A549 (cell line): Measurements from ENCODE around the gene LRP6.

Source experiments
- ATOH8 ChIP-seq: fragments of 250-450 bp; sonication (Bioruptor Pico); IDR thresholded peaks from 2 replicates; pipeline ENCODE4 v1.5.0; 2020; ENCODE audit warnings: low read depth, mild to moderate bottlenecking, moderate library complexity
- BHLHE40 ChIP-seq: IDR thresholded peaks from 2 replicates; pipeline ENCODE4 v1.6.1; 2012; ENCODE audit warnings: low read depth, low read length, inconsistent platforms
- CTCF ChIP-seq: fragments of >200 bp; sonication (Bioruptor Twin); formaldehyde crosslinking; IDR thresholded peaks from 3 replicates; pipeline ENCODE4 v1.5.1; 2016
- EP300 ChIP-seq, 2 experiments: fragments of >200 bp; sonication (Bioruptor Twin); formaldehyde crosslinking; IDR thresholded peaks; 2 replicates in 1 of 2; 3 replicates in 1 of 2; pipeline ENCODE4 v1.6.1; 2016 to 2017
- ESRRA ChIP-seq: fragments of 150-350 bp; IDR thresholded peaks from 2 replicates; pipeline ENCODE4 v1.6.1; 2014; ENCODE audit warnings: mild to moderate bottlenecking, low read length, borderline replicate concordance
- MAX ChIP-seq: IDR thresholded peaks from 2 replicates; pipeline ENCODE4 v1.6.1; 2012
- POLR2A ChIP-seq: IDR thresholded peaks from 2 replicates; pipeline ENCODE4 v1.6.1; 2012; ENCODE audit warnings: mild to moderate bottlenecking, low read length
- RCOR1 ChIP-seq: fragments of 150-350 bp; IDR thresholded peaks from 2 replicates; pipeline ENCODE4 v1.6.1; 2014; ENCODE audit warnings: antibody characterized with exemption, low read length, low read depth
- REST ChIP-seq: fragments of 200-600 bp; sonication (generic); IDR thresholded peaks from 2 replicates; pipeline ENCODE4 v1.6.1; 2016; ENCODE audit warnings: antibody characterized with exemption, mild to moderate bottlenecking, moderate library complexity
- ZC3H11A ChIP-seq: fragments of 450-650 bp; IDR thresholded peaks from 2 replicates; pipeline ENCODE4 v1.6.1; 2014; ENCODE audit warnings: antibody characterized with exemption, mild to moderate bottlenecking

GRCh38 chr12:12228402-12228801 lies 38.4 kb downstream of the LRP6 start:
- no peak for TF ChIP-seq CTCF
- no peak for TF ChIP-seq BHLHE40
- no peak for TF ChIP-seq ATOH8
- no peak for TF ChIP-seq ZC3H11A
- no peak for TF ChIP-seq ESRRA
- TF ChIP-seq EP300 (IDR thresholded peaks at IDR 0.05): no peak
- no peak for TF ChIP-seq RCOR1
- TF ChIP-seq REST: no peak
- no peak for TF ChIP-seq POLR2A
- TF ChIP-seq MAX: no peak
